ENCODE measurements around the gene TMEM63B. TPM values are rescaled to one million over a fixed set of nuclear protein-coding genes. Genes with fewer than 3 reads are reported as not detected.

Gene TMEM63B
- total RNA-seq, 2 experiments from 2014 or later, result 11.4 to 12.8 TPM

DNA sequence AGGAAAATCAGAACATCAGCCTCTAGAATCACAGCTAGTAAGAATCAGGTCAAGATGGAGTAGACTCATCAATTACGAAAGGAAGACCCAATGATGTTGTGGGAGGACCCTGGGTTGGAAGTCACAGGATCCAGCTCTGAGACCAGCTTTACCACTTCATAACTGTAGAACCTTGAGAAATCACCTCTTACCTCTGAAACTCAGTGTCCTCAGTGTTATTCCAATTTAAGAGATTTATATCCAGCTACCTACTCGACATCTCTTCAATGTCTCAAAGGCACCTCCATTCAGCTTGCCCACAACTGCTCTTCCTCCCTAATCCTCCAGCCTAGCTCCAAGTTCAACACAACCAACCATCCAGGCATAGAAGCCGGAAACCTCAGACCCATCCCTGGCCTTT lies 16.4 kb upstream of the TMEM63B start:
- H3K27me3 Mint-ChIP-seq, result no peaks in the 10 kb centered on the region
- ATAC-seq (ENCODE audit: poor library complexity) (no peak), DNase-seq (no peak)
- no peak overlapping the region for H3K4me3 ChIP-seq (ENCODE audit: low read length)
- H3K9me3 Mint-ChIP-seq, result no peaks in the 10 kb centered on the region
- intact Hi-C loops (cut with DNase I, micrococcal nuclease), result no loop called here
- no peak overlapping the region for H3K27ac ChIP-seq (ENCODE audit: low read depth in 1 of 2, low read length in 2 of 2)
- no peak overlapping the region for H3K27ac Mint-ChIP-seq
- ChIA-PET POLR2A (no interaction called here), CTCF (no interaction called here)
- H3K9me3 ChIP-seq (ENCODE audit: control insufficient read depth in 1 of 2, insufficient read depth in 1 of 2, low read length in 2 of 2), result no peaks in the 10 kb centered on the region
- no peaks in the 10 kb centered on the region for H3K27me3 ChIP-seq (ENCODE audit: control insufficient read depth in 1 of 2, insufficient read depth in 2 of 2, low read length in 2 of 2)
- no peak overlapping the region for H3K4me3 Mint-ChIP-seq
- peaks cover 24% of the 10 kb centered on the region for H3K4me1 Mint-ChIP-seq (ENCODE audit: low read depth)
- TF ChIP-seq, protein P1, sequence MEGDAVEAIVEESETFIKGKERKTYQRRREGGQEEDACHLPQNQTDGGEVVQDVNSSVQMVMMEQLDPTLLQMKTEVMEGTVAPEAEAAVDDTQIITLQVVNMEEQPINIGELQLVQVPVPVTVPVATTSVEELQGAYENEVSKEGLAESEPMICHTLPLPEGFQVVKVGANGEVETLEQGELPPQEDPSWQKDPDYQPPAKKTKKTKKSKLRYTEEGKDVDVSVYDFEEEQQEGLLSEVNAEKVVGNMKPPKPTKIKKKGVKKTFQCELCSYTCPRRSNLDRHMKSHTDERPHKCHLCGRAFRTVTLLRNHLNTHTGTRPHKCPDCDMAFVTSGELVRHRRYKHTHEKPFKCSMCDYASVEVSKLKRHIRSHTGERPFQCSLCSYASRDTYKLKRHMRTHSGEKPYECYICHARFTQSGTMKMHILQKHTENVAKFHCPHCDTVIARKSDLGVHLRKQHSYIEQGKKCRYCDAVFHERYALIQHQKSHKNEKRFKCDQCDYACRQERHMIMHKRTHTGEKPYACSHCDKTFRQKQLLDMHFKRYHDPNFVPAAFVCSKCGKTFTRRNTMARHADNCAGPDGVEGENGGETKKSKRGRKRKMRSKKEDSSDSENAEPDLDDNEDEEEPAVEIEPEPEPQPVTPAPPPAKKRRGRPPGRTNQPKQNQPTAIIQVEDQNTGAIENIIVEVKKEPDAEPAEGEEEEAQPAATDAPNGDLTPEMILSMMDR (IDR thresholded peaks at IDR 0.05), result no peak
- H3K4me1 ChIP-seq (ENCODE audit: insufficient read depth, low read length), result peaks cover 2% of the 10 kb centered on the region
- peaks cover 83% of the 10 kb centered on the region for H3K36me3 Mint-ChIP-seq (ENCODE audit: low read depth)
- H3K36me3 ChIP-seq (ENCODE audit: insufficient read depth, low read length), result peaks cover 68% of the 10 kb centered on the region

- Histone ChIP-seq H3K36me3 (ENCODE audit: insufficient read depth, low read length) (peaks cover 73% of the 10 kb centered on the region), H3K9me3 (ENCODE audit: control insufficient read depth in 1 of 2, insufficient read depth in 1 of 2, low read length in 2 of 2) (no peaks in the 10 kb centered on the region), H3K4me3 (ENCODE audit: low read length) (no peak overlapping the region), H3K27me3 (ENCODE audit: control insufficient read depth in 1 of 2, insufficient read depth in 2 of 2, low read length in 2 of 2) (no peaks in the 10 kb centered on the region), H3K4me1 (ENCODE audit: insufficient read depth, low read length) (peaks cover 9% of the 10 kb centered on the region), H3K27ac (ENCODE audit: low read depth in 1 of 2, low read length in 2 of 2) (no peak overlapping the region)
- H3K4me1 Mint-ChIP-seq (ENCODE audit: low read depth), result peaks cover 28% of the 10 kb centered on the region
- H3K27me3 Mint-ChIP-seq, result no peaks in the 10 kb centered on the region
- no peak overlapping the region for H3K27ac Mint-ChIP-seq
- TF ChIP-seq, protein P1 (IDR thresholded peaks at IDR 0.05), result no peak
- H3K36me3 Mint-ChIP-seq (ENCODE audit: low read depth), result peaks cover 83% of the 10 kb centered on the region
- DNase-seq (no peak), ATAC-seq (ENCODE audit: poor library complexity) (no peak)
- H3K9me3 Mint-ChIP-seq, result no peaks in the 10 kb centered on the region
- H3K4me3 Mint-ChIP-seq, result no peak overlapping the region
- ChIA-PET CTCF (no interaction called here), POLR2A (interaction anchor here (0.6 to 1.1 kb wide), 2 partner anchors 300 to 413 kb away, joined by 4 to 5 read pairs; no protein-coding TSS in a partner anchor)
- intact Hi-C loops (cut with DNase I, micrococcal nuclease), result no loop called here
These were observed 15.6 kb upstream of the TMEM63B start for GRCh38 chr6:44111434-44112417.

GRCh38 chr6:44113414-44113813 lies 13.9 kb upstream of the TMEM63B start:
- H3K9me3 ChIP-seq (ENCODE audit: control insufficient read depth in 1 of 2, insufficient read depth in 1 of 2, low read length in 2 of 2), result no peaks in the 10 kb centered on the region
- peaks cover 23% of the 10 kb centered on the region for H3K4me1 ChIP-seq (ENCODE audit: insufficient read depth, low read length)
- no peak for ATAC-seq (ENCODE audit: poor library complexity)
- POLR2A ChIA-PET, result no interaction called here
- peaks cover 71% of the 10 kb centered on the region for H3K36me3 ChIP-seq (ENCODE audit: insufficient read depth, low read length)
- Mint-ChIP-seq H3K36me3 (ENCODE audit: low read depth) (peaks cover 77% of the 10 kb centered on the region), H3K4me1 (ENCODE audit: low read depth) (peaks cover 44% of the 10 kb centered on the region), H3K9me3 (no peaks in the 10 kb centered on the region), H3K4me3 (no peak overlapping the region), H3K27ac (no peak overlapping the region), H3K27me3 (no peaks in the 10 kb centered on the region)
- CTCF ChIA-PET, result no interaction called here
- peak in 1 of 14 experiments; percentile 9 for DNase-seq
- H3K27me3 ChIP-seq (ENCODE audit: control insufficient read depth in 1 of 2, insufficient read depth in 2 of 2, low read length in 2 of 2), result no peaks in the 10 kb centered on the region
- no peak overlapping the region for H3K27ac ChIP-seq (ENCODE audit: low read depth in 1 of 2, low read length in 2 of 2)
- intact Hi-C loops (cut with DNase I, micrococcal nuclease), result no loop called here
- TF ChIP-seq, protein P1 (IDR thresholded peaks at IDR 0.05), result no peak
- H3K4me3 ChIP-seq (ENCODE audit: low read length), result no peak overlapping the region
